H1 (cell line): ENCODE data around the gene KLF2. TPM values are rescaled to one million over a fixed set of nuclear protein-coding genes. Genes with fewer than 3 reads are reported as not detected.

Experiments
- CBX5 ChIP-seq: fragments of 300-800, 300-1000 bp; sonication (generic); IDR thresholded peaks from 2 replicates; pipeline ENCODE4 v1.7.1; 2016; ENCODE audit warnings: antibody characterized with exemption, low read length, low read depth
- EP300 ChIP-seq, 2 experiments: IDR thresholded peaks; 1 replicate in 1 of 2; 2 replicates in 1 of 2; pipeline ENCODE4 v1.6.1; 2011 to 2012; ENCODE audit warnings: low read depth in 2 of 2, low read length in 2 of 2, mild to moderate bottlenecking in 2 of 2, borderline replicate concordance in 1 of 2, inconsistent platforms in 1 of 2, moderate library complexity in 1 of 2
- GABPA ChIP-seq: IDR thresholded peaks from 2 replicates; pipeline ENCODE4 v1.6.1; 2011; ENCODE audit warnings: mild to moderate bottlenecking, low read length, moderate library complexity, borderline replicate concordance; ENCODE audit not compliant: insufficient read depth
- GTF2F1 ChIP-seq: IDR thresholded peaks from 2 replicates; pipeline ENCODE4 v1.6.1; 2012; ENCODE audit warnings: low read depth, low read length, improper control_type of control experiment, borderline replicate concordance
- JUND ChIP-seq: IDR thresholded peaks from 2 replicates; pipeline ENCODE4 v1.6.1; 2011; ENCODE audit warnings: mild to moderate bottlenecking, improper control_type of control experiment, low read length
- MAFK ChIP-seq: IDR thresholded peaks from 2 replicates; pipeline ENCODE4 v1.6.1; 2012; ENCODE audit warnings: low read depth, mild to moderate bottlenecking, improper control_type of control experiment, low read length
- NRF1 ChIP-seq: IDR thresholded peaks from 2 replicates; pipeline ENCODE4 v1.6.1; 2011; ENCODE audit warnings: mild to moderate bottlenecking, low read depth, low read length, improper control_type of control experiment
- RXRA ChIP-seq: IDR thresholded peaks from 2 replicates; pipeline ENCODE4 v1.6.1; 2011; ENCODE audit warnings: low read depth, mild to moderate bottlenecking, low read length, moderate library complexity; ENCODE audit not compliant: insufficient read depth
- TBP ChIP-seq: IDR thresholded peaks from 2 replicates; pipeline ENCODE4 v1.6.1; 2011; ENCODE audit warnings: low read depth, low read length, improper control_type of control experiment
- polyA plus RNA-seq, 7 experiments: library from polyadenylated mRNA; depleted of rRNA in 3 of 7; stranded (reverse) in 5 of 7; unstranded in 2 of 7; fragments of >200 nt in 5 of 7; fragments of 200-250 nt in 2 of 7; gene quantifications; 1 replicate in 5 of 7; 2 replicates in 1 of 7; 4 replicates in 1 of 7; pipeline versions ENCODE4 v1.2.1 to v1.2.3, GENCODE V29; 2011 to 2013; ENCODE audit warnings: missing spikeins in 2 of 7, mixed read lengths in 2 of 7
- total RNA-seq: library from RNA; stranded (reverse); fragmentation: NEBNext Ultra II Directional; extraction: Animal tissue kit (Norgen Biotek cat#: 25700); gene quantifications from 2 replicates; pipeline ENCODE4 v1.2.1, GENCODE V29; 2021
- TF ChIP-seq, protein P1 (sequence below): fragments of 300-600 bp; sonication (generic); IDR thresholded peaks from 2 replicates; pipeline ENCODE4 v1.7.1; 2012; ENCODE audit warnings: low read length, moderate library complexity, mild to moderate bottlenecking, inconsistent platforms; ENCODE audit not compliant: insufficient replicate concordance

Gene KLF2
- total and polyA plus RNA-seq, 2 of the 8 experiments (the other 6 are each of a cell fraction or from before 2014, with no cell fraction given), result 0.19 to 0.33 TPM

DNA sequence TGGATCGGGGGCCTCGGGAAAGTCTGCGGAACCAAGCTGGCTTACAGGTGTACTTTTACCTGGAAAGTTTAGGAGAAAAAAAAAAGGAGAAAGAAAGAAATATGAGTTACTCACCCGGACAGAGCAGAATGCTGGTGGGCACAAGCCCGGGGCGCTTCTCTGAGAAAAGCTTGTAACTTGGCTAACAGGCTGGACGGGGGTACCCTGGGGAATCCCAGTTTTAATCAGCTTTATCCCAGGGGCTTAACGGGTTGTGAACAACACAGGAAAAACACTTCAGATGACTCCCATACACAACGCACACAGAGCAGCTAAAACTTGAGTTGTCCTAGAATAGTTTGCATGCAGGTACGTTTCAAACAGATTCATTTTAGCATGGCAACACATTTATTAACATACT lies 37.3 kb downstream of the KLF2 start (continued):
- TF ChIP-seq, protein P1, sequence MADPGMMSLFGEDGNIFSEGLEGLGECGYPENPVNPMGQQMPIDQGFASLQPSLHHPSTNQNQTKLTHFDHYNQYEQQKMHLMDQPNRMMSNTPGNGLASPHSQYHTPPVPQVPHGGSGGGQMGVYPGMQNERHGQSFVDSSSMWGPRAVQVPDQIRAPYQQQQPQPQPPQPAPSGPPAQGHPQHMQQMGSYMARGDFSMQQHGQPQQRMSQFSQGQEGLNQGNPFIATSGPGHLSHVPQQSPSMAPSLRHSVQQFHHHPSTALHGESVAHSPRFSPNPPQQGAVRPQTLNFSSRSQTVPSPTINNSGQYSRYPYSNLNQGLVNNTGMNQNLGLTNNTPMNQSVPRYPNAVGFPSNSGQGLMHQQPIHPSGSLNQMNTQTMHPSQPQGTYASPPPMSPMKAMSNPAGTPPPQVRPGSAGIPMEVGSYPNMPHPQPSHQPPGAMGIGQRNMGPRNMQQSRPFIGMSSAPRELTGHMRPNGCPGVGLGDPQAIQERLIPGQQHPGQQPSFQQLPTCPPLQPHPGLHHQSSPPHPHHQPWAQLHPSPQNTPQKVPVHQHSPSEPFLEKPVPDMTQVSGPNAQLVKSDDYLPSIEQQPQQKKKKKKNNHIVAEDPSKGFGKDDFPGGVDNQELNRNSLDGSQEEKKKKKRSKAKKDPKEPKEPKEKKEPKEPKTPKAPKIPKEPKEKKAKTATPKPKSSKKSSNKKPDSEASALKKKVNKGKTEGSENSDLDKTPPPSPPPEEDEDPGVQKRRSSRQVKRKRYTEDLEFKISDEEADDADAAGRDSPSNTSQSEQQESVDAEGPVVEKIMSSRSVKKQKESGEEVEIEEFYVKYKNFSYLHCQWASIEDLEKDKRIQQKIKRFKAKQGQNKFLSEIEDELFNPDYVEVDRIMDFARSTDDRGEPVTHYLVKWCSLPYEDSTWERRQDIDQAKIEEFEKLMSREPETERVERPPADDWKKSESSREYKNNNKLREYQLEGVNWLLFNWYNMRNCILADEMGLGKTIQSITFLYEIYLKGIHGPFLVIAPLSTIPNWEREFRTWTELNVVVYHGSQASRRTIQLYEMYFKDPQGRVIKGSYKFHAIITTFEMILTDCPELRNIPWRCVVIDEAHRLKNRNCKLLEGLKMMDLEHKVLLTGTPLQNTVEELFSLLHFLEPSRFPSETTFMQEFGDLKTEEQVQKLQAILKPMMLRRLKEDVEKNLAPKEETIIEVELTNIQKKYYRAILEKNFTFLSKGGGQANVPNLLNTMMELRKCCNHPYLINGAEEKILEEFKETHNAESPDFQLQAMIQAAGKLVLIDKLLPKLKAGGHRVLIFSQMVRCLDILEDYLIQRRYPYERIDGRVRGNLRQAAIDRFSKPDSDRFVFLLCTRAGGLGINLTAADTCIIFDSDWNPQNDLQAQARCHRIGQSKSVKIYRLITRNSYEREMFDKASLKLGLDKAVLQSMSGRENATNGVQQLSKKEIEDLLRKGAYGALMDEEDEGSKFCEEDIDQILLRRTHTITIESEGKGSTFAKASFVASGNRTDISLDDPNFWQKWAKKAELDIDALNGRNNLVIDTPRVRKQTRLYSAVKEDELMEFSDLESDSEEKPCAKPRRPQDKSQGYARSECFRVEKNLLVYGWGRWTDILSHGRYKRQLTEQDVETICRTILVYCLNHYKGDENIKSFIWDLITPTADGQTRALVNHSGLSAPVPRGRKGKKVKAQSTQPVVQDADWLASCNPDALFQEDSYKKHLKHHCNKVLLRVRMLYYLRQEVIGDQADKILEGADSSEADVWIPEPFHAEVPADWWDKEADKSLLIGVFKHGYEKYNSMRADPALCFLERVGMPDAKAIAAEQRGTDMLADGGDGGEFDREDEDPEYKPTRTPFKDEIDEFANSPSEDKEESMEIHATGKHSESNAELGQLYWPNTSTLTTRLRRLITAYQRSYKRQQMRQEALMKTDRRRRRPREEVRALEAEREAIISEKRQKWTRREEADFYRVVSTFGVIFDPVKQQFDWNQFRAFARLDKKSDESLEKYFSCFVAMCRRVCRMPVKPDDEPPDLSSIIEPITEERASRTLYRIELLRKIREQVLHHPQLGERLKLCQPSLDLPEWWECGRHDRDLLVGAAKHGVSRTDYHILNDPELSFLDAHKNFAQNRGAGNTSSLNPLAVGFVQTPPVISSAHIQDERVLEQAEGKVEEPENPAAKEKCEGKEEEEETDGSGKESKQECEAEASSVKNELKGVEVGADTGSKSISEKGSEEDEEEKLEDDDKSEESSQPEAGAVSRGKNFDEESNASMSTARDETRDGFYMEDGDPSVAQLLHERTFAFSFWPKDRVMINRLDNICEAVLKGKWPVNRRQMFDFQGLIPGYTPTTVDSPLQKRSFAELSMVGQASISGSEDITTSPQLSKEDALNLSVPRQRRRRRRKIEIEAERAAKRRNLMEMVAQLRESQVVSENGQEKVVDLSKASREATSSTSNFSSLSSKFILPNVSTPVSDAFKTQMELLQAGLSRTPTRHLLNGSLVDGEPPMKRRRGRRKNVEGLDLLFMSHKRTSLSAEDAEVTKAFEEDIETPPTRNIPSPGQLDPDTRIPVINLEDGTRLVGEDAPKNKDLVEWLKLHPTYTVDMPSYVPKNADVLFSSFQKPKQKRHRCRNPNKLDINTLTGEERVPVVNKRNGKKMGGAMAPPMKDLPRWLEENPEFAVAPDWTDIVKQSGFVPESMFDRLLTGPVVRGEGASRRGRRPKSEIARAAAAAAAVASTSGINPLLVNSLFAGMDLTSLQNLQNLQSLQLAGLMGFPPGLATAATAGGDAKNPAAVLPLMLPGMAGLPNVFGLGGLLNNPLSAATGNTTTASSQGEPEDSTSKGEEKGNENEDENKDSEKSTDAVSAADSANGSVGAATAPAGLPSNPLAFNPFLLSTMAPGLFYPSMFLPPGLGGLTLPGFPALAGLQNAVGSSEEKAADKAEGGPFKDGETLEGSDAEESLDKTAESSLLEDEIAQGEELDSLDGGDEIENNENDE, result no peak
- no peak for TF ChIP-seq CBX5
- no peak for TF ChIP-seq MAFK
- TF ChIP-seq NRF1, result no peak
- no peak for TF ChIP-seq TBP
- no peak for TF ChIP-seq RXRA
- TF ChIP-seq JUND, result no peak
- no peak for TF ChIP-seq GTF2F1
- no peak for TF ChIP-seq GABPA
- TF ChIP-seq EP300 (IDR thresholded peaks at IDR 0.05; ENCODE audit: borderline replicate concordance in 1 of 2, low read depth in 2 of 2, low read length in 2 of 2), result no peak
- TF ChIP-seq, all 59 proteins: peak for 0
